ENCODE measurements around the gene TADA2A.

Gene TADA2A

DNA sequence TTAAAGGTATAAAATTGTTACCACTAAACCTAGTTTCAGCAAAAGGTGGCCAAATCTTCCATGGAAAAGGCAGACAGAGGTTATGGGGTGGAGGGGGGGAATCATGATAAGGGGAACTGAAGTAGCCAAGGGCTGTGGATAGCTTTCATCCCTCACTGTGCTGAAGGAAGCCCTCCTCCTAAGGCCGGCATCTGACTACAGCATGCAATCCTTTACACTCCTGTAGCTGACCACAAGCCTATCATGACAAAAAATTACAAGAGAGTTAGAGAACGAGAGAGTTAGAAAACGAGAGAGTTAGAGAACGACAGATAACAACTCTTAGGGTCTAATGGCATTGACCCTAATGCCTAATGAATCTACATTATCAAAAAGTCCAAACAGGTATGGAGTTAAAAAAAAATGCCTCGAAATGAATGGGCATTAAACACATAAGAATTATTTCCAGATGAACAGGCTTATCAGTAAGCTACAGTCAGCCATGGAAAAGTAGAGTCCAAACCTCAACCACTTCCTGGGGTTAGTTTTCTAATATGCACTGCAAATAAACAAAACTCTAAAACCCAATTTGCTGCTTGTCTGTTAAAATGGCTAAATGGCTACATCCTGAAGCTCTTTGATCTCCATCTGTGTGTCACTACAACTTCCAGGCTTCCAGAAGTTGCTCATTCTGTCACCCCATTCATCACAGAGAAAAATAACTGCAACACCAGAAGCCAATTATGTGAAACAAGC lies 112.7 kb downstream of the TADA2A start:
- TF ChIP-seq CTCF (IDR thresholded peaks at IDR 0.05; ENCODE audit: insufficient read depth, missing control alignments): no peak
- no peak for FAIRE-seq
- DNase-seq (ENCODE audit: insufficient read length, low spot score): no peak

- FAIRE-seq: no peak
- no peak for TF ChIP-seq CTCF (IDR thresholded peaks at IDR 0.05; ENCODE audit: insufficient read depth, missing control alignments)
- DNase-seq (ENCODE audit: insufficient read length, low spot score): no peak
These were observed 113.5 kb downstream of the TADA2A start for GRCh38 chr17:37520174-37520573.

DNA sequence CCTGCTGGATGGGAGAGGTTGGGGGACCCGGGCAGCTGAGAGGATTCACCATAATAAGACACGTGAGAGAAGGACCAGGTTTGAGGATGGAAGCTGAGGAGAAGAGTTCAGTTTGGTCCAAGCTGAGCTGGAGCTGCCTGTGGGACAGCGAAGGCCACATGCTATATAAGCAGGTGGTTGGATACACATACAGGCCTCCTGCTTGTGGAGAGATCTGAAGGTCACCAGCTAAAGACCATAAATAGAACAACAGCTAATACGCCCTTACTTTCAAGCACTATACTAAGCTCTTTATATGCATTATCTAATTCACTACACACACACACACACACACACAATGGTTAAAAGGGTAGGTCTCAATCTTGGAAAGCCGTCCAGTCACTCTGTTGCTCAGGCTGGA lies 115.1 kb downstream of the TADA2A start:
- FAIRE-seq: no peak
- no peak for TF ChIP-seq CTCF (IDR thresholded peaks at IDR 0.05; ENCODE audit: insufficient read depth, missing control alignments)
- no peak for DNase-seq (ENCODE audit: insufficient read length, low spot score)

- DNase-seq (ENCODE audit: insufficient read length, low spot score) (no peak), FAIRE-seq (no peak)
- no peak for TF ChIP-seq CTCF (IDR thresholded peaks at IDR 0.05; ENCODE audit: insufficient read depth, missing control alignments)
These were observed 117.1 kb downstream of the TADA2A start for GRCh38 chr17:37523715-37524219.

DNA sequence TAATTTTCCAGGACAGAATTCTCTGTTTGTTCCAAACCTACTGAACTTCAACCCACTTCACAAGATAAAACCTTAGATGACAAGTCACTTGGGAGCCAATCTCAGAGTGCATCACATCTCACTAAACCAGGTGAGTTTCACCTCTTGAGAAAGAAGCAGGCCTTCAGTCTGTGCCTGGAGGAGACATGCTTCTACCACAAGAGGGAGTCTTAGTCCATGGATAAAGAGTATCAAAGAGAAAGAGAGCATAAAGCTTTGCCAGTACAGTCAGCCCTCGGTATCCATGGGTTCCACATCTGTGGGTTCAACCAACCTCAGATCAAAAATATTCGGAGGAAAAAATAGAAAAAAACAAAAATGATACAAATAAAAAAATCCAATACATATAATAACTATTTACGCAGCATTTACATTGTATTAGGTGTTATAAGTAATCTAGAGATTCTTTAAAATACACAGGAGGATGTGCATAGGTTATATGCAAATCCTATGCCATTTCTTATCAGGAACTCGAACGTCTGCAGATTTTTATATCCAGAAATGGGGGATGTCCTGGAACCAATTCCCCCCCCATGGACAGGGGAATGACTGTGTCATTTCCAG lies 120.7 kb downstream of the TADA2A start:
- peak; percentile 88 for TF ChIP-seq CTCF (IDR thresholded peaks at IDR 0.05; ENCODE audit: insufficient read depth, missing control alignments)
- no peak for DNase-seq (ENCODE audit: insufficient read length, low spot score)
- no peak for FAIRE-seq
